ENCODE results near the gene NAV2.
"Not testable (repeated sequence)": the region's sequence is repeated elsewhere in the genome, so short reads cannot be mapped to it uniquely, and the experiment has no call there.

Gene NAV2

DNA sequence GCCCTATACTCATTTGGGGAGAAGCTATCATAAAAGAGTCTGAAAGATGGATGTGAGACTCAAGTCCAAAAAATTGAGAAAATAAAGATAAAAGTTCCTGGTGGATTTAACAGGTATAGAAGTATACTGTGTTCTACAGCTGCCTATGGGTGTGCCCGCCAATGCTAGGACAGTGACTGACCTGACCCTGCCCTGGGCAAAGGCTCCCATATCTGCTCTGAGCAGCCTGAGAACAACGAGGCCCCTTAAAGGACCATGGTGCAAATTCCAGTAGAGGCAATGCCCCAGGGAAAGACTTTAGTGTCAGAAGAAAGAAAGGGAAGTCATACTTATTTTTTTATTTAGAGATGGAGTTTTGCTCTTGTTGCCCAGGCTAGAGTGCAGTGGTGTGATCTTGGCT lies 181.8 kb downstream of the NAV2 start:
- no peak for DNase-seq (ENCODE audit: low read depth)
- no peak overlapping the region for H3K4me3 ChIP-seq (ENCODE audit: low read length)
- TF ChIP-seq, protein P1, sequence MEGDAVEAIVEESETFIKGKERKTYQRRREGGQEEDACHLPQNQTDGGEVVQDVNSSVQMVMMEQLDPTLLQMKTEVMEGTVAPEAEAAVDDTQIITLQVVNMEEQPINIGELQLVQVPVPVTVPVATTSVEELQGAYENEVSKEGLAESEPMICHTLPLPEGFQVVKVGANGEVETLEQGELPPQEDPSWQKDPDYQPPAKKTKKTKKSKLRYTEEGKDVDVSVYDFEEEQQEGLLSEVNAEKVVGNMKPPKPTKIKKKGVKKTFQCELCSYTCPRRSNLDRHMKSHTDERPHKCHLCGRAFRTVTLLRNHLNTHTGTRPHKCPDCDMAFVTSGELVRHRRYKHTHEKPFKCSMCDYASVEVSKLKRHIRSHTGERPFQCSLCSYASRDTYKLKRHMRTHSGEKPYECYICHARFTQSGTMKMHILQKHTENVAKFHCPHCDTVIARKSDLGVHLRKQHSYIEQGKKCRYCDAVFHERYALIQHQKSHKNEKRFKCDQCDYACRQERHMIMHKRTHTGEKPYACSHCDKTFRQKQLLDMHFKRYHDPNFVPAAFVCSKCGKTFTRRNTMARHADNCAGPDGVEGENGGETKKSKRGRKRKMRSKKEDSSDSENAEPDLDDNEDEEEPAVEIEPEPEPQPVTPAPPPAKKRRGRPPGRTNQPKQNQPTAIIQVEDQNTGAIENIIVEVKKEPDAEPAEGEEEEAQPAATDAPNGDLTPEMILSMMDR (conservative IDR thresholded peaks at IDR 0.05; ENCODE audit: low read length): no peak

DNA sequence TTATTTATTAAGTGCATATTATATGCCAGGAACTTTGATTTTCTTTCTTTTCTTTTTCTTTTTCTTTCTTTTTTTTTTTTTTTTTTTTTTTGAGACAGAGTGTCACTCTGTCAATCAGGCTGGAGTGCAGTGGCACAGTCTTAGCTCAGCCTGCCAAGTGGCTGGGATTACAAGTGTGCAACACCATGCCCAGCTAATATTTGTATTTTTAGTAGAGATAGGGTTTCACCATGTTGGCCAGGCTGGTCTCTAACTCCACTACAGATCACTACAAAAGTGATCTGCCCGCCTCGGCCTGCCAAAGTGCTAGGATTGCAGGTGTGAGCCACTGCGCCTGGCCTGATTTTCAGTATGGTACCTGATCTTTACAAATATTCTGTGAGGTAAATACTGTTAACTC lies 182.4 kb downstream of the NAV2 start:
- not testable (repeated sequence) for H3K4me3 ChIP-seq (ENCODE audit: low read length); DNase-seq (ENCODE audit: low read depth)

DNA sequence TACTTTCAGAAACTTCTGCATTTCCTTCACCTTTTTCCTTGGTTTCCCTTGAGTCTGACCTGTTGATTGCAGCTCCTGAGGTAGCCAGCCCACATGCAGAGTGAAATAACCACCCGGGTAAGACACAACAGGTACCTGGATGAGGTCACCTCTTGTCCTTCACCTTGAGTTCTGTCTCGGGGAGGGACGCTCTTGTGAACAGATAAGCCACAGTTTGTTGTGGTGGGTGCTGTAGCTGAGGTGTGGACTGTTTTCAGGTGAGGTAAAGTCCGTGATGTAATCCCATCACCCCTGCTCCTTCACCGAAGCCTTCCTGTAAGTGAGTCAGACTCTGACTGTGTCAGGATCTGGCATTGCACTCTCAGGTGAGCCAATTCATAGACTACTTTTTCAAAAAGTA lies 183.1 kb downstream of the NAV2 start:
- no peak overlapping the region for H3K4me3 ChIP-seq (ENCODE audit: low read length)
- TF ChIP-seq, protein P1 (conservative IDR thresholded peaks at IDR 0.05; ENCODE audit: low read length): no peak
- DNase-seq (ENCODE audit: low read depth): no peak

DNA sequence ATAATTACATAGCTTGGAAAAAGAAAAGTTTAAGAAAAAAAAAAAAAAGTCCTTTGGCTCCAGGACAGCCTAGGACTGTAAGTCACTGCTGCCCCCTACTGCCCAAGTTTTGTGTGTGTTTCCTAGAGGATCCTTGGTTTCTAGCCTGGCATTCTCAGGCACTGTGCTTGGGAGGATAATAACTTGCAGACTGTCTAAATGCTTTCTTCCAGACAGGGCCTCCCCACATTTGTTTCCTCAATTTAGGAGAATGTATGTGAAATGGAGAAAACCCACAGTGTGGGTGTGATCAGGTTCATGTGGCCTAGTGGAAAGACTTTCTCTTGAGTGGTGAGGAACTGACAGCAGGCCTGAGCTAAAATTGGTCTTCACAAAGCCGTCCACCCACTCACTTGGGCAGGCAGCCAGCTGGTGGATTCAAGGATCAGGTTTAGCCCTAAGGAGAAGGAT lies 191.0 kb downstream of the NAV2 start:
- H3K4me3 ChIP-seq (ENCODE audit: low read length): no peak overlapping the region
- DNase-seq (ENCODE audit: low read depth): peak; percentile 82
- TF ChIP-seq, protein P1 (conservative IDR thresholded peaks at IDR 0.05; ENCODE audit: low read length): peak; percentile 91

DNA sequence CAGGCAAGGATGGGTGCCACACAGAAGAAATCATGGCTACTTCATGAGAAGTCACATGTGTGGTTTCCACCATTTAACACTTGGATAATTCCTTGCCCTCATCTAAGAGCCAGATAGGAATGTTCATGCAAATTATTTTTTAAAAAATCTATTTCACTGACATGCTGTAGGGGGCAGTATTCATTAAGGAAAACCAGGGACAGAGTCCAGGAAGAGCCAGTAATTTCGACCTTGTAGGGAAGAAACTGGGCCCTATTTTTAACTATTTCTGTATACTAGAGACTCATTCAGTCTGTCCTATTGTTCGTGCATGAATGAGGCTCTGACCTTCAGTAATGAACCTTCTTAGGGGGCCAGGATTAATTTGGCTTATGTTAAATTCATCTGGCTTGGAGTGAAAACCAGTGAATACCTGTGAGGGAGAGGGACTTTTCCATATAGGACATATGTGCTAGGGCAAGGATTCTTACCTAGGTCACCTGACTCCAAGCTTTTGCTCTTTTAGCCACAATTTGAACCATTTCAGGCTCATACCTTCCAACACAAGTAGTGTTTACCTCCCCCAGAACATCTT lies 192.7 kb downstream of the NAV2 start:
- TF ChIP-seq, protein P1 (conservative IDR thresholded peaks at IDR 0.05; ENCODE audit: low read length): peak; percentile 70
- DNase-seq (ENCODE audit: low read depth): peak; percentile 70
- no peak overlapping the region for H3K4me3 ChIP-seq (ENCODE audit: low read length)

DNA sequence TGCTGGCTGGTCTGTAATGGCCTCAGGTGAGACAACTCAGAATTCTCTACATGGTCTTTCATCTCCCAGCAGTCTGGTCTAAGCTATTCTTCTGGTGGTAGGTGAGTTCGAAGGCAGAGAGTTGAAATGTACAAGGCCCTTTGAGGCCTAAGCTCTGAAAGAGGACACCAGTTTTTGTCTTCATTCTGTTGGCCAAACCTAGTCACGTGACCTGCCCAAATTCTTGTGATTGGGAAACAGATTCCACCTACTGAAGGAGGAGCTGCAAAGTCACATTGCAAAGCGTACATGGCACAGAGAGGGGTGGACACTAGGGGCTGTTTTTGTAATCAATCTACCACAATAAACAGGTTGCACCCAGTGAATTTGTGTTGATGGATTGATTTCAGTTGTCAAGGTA lies 193.5 kb downstream of the NAV2 start:
- H3K4me3 ChIP-seq (ENCODE audit: low read length): no peak overlapping the region
- DNase-seq (ENCODE audit: low read depth): no peak
- TF ChIP-seq, protein P1 (conservative IDR thresholded peaks at IDR 0.05; ENCODE audit: low read length): no peak

DNA sequence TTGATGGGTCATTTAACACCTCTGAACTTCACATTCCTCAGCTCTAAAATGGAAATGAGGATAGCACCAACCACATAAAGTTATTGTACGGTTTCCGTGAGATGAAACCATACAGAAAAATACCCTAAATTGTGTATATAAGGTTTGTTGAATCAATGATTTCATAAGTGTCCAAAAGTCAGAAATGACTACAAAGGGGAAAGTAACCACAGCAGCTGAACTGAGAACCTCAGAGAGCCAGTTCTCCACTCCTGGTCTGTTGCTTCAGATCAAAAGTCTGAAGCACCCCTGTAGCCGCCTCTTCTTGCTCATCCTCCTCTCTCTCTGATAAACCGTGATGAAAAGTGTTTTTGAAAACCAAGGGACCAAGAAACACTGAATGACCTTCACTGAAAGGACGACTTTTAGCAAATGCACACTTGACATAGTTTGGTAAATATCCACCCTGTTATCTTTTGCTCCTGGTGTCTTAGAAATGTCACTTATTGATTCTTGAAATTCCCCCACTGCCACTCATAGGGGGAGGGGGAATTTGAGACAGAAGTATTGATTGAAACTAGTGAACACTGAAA lies 194.5 kb downstream of the NAV2 start:
- no peak overlapping the region for H3K4me3 ChIP-seq (ENCODE audit: low read length)
- TF ChIP-seq, protein P1 (conservative IDR thresholded peaks at IDR 0.05; ENCODE audit: low read length): no peak
- no peak for DNase-seq (ENCODE audit: low read depth)
